Measurements from ENCODE around the gene ANKRD44.

- TF ChIP-seq GATA2 (IDR thresholded peaks at IDR 0.05; ENCODE audit: low read depth, low read length) = no peak
- TF ChIP-seq GATA3 (IDR thresholded peaks at IDR 0.05; ENCODE audit: low read depth, low read length) = no peak
Measured at GRCh38 chr2:197327472-197328098, 17.0 kb upstream of the ANKRD44 start.
